Measurements from ENCODE around the gene CLEC20A.
"Not testable (repeated sequence)": the region's sequence is repeated elsewhere in the genome, so short reads cannot be mapped to it uniquely, and the experiment has no call there.

The CLEC20A gene

DNA sequence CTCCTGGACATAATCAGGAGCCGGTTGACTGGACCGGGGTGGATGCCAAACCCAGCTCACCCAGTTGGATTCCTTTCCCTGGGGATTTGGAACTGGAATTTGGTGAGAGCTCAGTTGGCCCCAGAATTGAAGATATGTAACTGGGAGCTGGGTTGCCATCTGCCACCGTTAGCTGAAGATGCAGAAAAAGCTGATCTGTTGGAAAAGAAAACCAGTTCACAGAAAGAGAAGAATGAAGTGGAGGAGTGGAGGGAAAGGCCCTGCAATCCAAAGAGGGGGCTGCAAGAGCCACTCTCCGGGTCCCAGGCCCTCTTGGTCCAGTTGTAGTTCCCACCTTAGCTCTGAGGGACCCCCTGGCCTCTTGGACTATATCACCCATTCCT is 32.2 kb upstream of the CLEC20A start:
- DNase-seq: no peak

DNA sequence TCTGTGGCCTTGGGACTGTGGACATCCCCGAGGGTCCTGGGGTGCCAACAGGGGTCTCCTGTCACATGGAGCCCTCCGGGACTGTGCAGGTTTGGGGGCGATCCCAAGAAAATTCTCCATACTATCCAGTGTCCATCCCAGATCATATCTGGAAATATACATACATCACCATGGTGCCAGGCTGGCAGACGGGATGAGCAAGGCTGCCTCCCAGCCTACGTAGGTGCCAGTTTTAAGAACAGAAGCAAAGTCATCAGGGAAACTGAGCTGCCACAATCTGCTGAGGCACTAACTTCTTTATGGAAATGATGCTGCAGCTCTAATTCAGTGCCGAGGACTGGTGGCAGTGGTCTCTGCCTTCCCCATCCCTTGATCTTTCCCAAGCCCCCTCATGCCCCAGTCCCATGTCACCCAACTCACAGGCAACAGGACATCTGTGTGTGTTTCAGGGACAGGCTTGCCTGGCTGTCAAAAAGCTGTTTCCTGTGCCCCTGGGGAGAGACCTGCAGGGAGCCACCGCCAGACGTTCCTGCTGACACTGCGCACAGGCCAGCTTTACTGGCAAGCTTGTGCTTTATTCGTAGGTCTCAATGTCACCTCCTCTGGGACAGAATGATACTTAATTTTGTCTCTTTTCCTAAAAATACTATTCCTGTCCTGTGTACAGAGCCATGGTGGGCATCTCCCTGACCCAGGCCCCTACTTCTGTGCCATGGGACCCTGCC is 31.6 kb upstream of the CLEC20A start:
- DNase-seq: no peak

DNA sequence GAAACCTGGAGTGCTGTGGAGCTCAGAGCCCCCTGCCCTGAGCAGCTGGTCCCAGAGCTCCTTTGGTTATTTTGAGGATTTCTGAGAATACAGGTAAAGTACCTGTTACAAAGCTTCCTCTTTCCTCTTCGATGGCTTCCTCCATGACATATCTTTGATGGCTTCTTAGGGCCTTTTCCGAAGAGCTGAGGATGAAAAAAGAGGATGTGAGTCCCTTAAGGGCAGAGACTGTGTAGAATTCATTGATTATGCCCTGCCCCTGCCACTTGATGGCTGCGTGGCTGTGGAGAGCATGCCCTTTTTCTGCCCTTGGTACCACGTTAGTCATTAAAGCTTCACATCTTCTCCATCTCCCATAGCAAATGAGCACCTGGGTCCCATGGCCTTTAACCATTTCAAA is 30.4 kb upstream of the CLEC20A start:
- no peak for DNase-seq

DNA sequence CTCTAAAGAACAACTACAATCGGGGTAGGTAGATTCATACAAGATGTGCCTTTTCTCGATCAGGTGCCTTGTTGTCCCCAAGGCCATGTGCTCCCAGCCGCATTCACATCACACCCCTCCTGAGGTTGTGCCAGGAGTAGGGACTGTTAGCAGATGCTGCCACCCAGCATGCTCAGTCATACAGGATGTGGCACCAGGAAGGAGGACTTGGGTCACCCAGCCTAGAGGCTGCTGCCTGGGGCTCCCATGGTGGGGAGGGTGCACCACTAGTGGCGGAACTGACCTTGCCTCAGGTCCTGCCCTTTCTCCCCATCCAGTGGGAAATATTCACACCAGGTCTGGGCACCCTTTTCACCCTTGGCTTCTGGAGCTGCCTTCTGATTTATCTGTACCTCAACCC is 24.5 kb upstream of the CLEC20A start:
- DNase-seq: no peak

DNA sequence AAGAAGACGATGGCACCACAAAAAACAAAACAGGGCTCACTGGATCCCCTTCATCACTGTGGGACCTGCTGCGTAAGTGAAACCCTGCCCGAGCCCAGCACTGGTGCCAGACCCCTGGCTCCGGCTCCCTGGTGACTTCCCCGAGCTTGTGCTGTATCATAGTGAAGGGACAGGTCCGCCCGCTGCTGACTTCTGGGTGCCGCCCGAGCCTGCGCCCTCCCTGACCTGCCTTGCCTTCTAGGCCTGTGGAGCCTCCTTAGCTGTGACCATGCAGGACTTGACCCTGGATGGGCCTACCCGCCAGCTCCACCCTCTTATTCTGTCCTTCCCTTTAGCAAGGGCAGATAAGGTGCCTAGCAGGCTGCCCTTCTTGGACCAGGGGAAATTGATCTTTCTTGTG is 24.0 kb upstream of the CLEC20A start:
- no peak for DNase-seq

DNA sequence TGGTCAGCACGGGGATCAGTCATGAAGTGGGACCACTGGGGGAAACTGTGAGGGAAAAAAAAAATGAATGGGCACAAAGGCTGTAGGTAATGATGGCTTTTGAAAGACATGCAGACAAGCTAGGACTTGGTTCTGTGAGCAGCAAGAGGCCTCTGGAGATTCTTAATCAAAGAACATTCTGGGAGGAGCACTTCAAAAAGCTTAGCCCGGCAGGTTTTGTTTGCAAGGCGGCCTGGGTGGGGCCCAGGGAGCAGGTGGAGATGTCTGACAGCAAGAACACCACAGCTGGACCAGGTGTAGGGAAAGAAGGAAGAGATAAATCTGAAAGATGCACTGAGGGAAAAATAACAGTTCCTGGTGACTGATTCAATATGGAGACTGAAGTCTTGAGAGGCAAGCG is 22.1 kb upstream of the CLEC20A start:
- DNase-seq: no peak

DNA sequence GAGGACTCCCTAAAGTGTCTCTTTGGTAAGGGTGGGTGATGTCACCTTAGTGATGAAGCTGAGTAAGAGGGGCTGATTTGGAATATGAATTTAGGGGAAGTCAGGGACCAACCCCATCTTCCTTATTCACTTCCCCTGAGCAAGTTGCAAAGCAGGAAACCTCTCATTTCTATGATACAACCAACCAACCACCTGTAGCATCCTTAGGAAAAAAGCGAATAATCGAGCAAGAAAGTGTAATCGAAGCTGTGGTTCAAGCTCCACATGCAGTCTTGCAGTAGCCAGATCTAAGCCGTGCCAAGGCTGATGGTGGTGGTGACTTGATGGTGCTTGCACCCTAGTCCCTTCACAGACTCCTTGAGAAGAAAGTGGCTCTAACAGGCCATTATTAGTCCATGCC is 19.3 kb upstream of the CLEC20A start:
- DNase-seq: no peak

DNA sequence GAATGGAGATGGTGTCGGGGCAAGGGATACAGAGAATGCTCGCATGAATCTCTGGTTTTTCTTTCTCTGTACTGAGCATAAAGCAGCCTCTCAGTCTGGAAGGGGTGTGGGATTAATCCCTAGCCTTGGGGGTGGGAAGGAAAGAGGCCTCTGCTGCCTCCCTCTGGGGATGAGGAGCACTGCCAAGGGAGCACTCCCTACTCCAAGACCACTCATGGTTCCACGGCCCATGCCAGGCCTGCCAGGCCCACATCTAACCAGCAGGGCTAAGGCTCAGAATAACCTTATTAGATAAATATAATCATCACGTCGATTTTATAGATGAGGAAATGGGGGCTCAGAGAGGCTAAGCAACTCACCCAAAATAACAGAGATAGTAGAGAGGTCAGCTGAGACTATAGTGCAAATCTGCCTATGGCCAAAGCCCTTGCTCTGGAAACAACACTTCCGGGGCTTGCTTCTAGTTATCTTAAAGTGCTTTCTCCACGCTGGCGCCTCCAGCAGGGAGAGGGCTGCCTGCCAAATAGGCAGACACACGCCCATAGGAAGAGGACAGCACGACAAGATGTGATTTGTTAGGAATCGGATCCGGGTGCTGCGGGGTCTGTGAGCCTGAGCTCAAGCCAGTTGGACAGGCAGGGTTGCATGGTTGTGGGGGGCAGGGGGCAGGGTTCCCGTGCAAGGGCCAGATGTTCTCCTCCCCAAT is 16.7 kb upstream of the CLEC20A start:
- DNase-seq: no peak

DNA sequence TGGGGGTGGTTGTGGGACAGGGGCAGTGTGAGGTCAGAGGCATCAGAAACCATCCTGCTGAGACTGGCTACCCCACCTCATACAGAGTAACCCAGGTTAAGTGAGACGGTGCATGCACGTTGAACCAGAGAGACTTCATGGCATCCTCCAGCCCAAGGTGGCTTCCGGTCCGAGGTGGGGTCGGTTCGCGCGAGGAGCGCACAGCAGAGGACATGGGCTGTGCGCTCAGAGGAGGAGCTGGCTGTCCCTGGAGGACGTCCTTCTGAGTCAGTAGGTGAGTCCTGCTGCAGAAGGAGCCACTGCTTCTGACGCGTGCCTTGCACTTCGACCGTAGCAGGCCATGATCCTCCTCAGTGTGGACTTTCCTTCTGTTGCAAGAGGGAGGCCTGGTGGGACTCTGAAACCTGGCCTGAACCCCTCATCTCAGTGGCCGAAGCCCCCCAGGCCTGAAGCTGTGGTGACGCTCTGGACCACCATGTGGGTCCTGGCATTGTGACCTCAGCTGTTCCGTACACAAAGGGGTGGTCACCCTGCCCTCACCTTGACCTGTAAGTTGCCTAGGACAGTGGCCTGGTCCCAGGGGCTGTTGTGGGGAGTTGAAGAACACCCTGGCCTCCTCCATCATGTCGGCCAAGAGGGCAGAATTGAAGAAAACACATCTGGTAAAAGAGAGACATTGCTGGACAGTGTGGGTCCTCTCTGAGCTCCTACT is 16.0 kb upstream of the CLEC20A start, which contains the start of gene TEX35:
Gene TEX35, plus strand, starts transcription at position 544 of the 712 bp plus-strand sequence. Its CDS starts 80 bp downstream, at position 624.
- DNase-seq: no peak

DNA sequence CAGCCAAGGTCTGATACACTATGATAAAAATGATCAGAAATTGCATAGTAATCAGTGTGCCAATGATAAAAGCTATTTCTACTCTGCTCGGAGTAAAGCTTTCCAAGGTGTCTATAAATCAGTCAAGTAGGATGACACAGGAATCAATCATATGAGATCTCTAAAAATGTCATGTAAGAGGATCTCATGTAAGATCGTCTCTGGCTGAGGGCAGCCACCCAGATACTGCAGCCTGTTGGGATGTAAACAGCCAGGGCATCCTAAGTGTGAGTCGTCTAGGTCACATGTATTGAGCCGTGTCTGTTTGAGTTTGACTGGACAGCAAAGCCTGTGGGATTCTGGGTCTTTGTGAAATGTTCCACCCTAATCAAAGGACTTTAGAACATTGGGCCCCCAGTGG is 13.4 kb upstream of the CLEC20A start:
- DNase-seq: no peak

DNA sequence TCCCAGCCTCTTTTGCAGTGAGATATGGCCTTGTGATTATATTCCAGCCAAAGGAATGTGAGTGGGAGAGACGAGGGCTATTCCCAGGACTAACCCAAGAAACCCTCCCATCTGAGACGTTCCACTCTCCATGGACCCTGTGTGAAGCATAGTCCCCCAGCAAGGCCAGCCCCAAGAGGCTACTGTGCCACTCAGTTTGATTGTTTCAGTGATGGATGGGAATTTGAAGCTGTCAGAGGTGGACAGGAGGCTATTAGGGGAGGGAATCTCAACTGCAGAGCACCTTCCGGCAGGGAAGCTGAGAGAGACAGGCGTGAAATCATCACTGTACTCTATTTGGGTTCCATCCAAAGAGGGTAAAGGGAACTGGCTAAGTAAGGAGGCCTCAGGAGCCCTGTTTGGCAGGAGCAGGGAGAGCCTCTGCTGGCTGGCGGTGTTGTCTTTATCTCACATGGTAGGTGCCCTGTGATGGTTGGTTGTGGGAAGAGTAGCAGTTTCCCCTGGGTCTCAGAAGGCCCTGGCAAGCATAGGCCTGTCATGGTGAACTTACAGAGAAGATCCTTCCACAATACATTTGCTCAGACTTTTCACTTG is 12.7 kb upstream of the CLEC20A start:
- no peak for DNase-seq

DNA sequence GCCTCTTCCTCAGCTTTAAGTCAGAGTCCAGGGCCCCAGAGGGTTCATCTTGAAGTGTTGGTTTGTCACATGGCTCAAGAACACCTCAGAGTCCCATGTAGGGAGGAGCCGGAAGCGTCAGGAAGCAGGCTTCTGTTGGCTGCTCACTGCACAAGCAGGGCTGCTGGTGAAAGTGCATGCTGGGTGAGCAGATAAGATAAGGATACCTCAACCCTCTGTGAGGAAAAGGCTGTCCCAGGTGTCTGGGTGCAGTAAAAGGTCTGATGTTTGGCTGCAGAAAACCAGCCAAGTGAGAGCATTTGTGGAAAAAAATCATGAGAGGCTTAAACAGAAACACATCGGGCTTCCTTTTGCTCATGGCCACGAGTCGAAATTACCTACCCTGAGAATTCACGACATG is 9.9 kb upstream of the CLEC20A start:
- no peak for DNase-seq

DNA sequence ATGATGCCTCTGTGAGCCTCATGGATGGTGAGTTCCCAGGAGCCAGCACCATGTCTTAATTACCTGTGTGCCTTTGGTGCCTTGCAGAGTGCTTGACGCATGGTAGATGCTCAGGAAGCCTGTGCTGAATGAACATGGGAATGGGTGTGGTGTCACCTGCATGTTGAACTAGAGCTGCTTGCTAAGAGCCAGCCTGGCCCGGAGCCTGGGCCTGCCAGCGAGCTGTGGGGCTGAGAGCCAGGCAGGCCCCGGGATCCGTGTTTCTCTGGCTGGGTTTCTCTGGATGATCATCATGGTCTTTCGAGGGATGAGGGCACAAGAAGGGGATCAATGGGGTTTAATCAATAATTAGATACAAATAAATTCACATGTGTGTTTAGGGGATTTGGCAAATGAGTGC is 9.4 kb upstream of the CLEC20A start:
- DNase-seq: no peak

GRCh38 chr1:178504286-178504685 is 7.5 kb upstream of the CLEC20A start:
- no peak for DNase-seq

- no peak for DNase-seq
Measured at GRCh38 chr1:178503849-178504248, 7.1 kb upstream of the CLEC20A start.

DNA sequence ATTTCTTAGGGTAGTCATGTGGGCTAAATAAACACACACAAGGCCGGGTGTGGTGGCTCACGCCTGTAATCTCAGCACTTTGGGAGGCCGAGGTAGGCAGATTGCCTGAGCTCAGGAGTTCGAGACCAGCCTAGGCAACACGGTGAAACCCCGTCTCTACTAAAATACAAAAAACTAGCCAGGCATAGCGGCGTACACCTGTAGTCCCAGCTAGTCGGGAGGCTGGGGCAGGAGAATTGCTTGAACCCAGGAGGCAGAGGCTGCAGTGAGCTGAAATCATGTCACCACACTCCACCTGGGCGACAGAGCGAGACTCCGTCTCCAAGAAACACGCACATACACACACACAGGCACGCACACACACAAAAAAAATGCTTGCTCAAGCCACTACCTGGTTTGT is 6.6 kb upstream of the CLEC20A start:
- DNase-seq: not testable (repeated sequence)

GRCh38 chr1:178502856-178503255 is 6.1 kb upstream of the CLEC20A start:
- no peak for DNase-seq

GRCh38 chr1:178502330-178502714 is 5.6 kb upstream of the CLEC20A start:
- DNase-seq: no peak

DNA sequence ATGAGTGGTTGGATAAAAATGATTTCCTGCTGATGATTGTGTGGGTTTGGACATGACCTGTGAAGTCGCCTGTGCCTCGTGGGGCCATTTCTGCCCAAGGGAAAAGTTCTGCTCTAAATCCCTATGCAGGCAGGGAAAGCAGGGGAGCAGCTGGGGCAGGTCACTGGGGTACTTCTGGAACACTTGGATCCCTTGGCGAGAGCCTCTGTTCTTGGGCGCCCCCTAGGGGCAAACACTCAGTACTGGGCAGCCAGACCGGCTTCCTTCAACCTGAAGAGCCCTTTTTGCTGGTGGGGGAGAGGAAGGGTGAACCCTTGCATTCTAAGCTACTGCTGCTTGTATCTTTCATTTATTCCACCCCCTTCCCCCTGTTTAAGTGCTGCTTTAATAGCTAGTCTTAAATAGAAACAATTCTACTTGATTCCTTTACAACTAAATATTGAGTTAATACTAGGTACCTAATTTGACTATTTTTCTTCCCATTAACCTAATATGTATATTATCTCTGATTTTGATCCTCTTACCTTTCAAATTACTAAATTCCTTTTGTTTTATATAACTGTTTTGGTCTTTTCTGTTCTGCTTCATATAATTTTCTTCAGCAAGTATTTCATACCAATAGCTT is 5.1 kb upstream of the CLEC20A start:
- no peak for DNase-seq

DNA sequence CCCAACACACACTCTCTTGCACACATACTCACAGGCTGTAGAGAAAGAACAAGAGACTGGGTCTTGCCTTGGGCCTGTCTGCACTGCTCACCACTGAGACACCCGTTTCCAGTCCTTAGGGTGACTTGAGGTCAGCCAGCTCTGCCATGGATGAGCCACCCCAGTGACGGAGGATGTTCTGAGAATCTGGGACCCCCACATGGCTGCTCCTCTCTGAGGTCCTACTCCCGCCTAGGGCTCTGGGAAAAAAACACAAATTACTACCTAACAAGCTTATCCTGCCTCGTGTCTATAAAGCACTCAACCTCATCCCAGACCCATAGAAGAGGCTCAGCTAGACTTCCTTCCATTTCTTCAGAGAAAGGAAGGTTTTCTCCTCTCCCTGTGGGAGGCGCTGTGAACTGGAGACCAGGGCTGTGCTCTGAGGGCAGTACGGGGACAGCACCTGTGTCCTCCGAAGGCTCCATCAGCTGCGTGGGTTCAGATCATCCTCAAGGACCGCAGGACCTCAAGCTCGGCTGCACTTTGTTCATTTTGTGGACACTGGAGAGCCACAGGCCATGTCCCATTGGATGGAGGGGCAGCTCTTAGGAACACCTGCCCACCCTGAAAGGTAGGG is 4.3 kb upstream of the CLEC20A start:
- no peak for DNase-seq

GRCh38 chr1:178500091-178500770 is 3.5 kb upstream of the CLEC20A start:
- DNase-seq: no peak
